ENCODE data around the gene SLC39A11. TPM values are rescaled to one million over a fixed set of nuclear protein-coding genes. Genes with fewer than 3 reads are reported as not detected.

SLC39A11 gene
- polyA plus RNA-seq, 3 donors = 16.6 to 27.9 (median 26.6) TPM

DNA sequence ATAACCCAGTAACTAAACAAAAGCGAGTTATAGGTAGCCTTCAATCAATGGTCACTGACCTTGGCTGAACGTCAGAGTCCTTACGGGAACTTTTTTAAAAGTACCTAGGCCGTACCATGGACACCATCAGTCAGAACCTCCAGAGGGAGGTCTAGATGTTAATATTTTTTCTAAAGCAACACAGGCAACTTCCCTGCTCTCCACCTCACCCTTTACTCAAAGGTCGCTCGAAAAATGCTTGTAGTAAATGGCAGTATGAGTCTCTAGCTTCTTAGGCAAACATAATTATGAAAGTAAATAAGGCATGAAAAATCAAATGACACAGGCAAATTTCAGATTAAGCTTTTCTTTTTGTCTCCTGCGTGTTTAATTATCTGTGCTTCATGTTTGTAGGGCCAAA, 82.1 kb downstream of the SLC39A11 start:
- Histone ChIP-seq H3K27me3 (ENCODE audit: control insufficient read depth in 2 of 2, insufficient read depth in 2 of 2, low read length in 2 of 2) (no peaks in the 10 kb centered on the region), H3K9me3 (replicated peaks in 1 of 2; ENCODE audit: control insufficient read depth in 1 of 2, insufficient read depth in 1 of 2, low read length in 2 of 2) (no peaks in the 10 kb centered on the region), H3K4me3 (replicated peaks in 1 of 3; ENCODE audit: low read depth in 2 of 3, low read length in 3 of 3) (no peak overlapping the region), H3K9ac (ENCODE audit: insufficient read depth, low read length, poor library complexity, severe bottlenecking) (no peak overlapping the region), H4K20me1 (ENCODE audit: insufficient read depth, low read length) (peaks cover 26% of the 10 kb centered on the region), H3K4me2 (replicated peaks; ENCODE audit: extremely low read depth, low read length, poor library complexity, severe bottlenecking) (no peak overlapping the region), H3K36me3 (replicated peaks in 1 of 2; ENCODE audit: control insufficient read depth in 1 of 2, insufficient read depth in 2 of 2, low read length in 2 of 2) (no peaks in the 10 kb centered on the region), H2AFZ (ENCODE audit: insufficient read depth, low read depth, low read length, poor library complexity, severe bottlenecking) (no peak overlapping the region), H3K27ac (ENCODE audit: low read depth in 1 of 2, low read length in 2 of 2) (peak overlapping the region in 1 of 2 donors; percentile 51), H3K79me2 (ENCODE audit: insufficient read depth, low read length) (peaks cover 62% of the 10 kb centered on the region), H3K4me1 (ENCODE audit: control insufficient read depth in 1 of 2, insufficient read depth in 2 of 2, low read length in 2 of 2) (peaks cover 20 to 21% of the 10 kb centered on the region in 2 donors)
- no peaks in the 10 kb centered on the region for H3K27me3 Mint-ChIP-seq (ENCODE audit: low read depth in 3 of 3)
- TF ChIP-seq, protein P1, sequence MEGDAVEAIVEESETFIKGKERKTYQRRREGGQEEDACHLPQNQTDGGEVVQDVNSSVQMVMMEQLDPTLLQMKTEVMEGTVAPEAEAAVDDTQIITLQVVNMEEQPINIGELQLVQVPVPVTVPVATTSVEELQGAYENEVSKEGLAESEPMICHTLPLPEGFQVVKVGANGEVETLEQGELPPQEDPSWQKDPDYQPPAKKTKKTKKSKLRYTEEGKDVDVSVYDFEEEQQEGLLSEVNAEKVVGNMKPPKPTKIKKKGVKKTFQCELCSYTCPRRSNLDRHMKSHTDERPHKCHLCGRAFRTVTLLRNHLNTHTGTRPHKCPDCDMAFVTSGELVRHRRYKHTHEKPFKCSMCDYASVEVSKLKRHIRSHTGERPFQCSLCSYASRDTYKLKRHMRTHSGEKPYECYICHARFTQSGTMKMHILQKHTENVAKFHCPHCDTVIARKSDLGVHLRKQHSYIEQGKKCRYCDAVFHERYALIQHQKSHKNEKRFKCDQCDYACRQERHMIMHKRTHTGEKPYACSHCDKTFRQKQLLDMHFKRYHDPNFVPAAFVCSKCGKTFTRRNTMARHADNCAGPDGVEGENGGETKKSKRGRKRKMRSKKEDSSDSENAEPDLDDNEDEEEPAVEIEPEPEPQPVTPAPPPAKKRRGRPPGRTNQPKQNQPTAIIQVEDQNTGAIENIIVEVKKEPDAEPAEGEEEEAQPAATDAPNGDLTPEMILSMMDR (IDR thresholded peaks at IDR 0.05) = no peak
- H3K4me3 Mint-ChIP-seq = no peak overlapping the region
- H3K9me3 Mint-ChIP-seq = no peaks in the 10 kb centered on the region
- WGBS (ENCODE audit: insufficient coverage) = 100% methylated on average over 1 of the region's 7 CpGs
- intact Hi-C loops (cut with micrococcal nuclease) = no loop called here
- DNase-seq = no peak
- peak overlapping the region in 4 of 7 donors; percentile 14 to 91 (median 80) for H3K27ac Mint-ChIP-seq
- H3K4me1 Mint-ChIP-seq = peaks cover 61% of the 10 kb centered on the region
- peaks cover 0 to 13% of the 10 kb centered on the region in 2 donors for H3K36me3 Mint-ChIP-seq

DNA sequence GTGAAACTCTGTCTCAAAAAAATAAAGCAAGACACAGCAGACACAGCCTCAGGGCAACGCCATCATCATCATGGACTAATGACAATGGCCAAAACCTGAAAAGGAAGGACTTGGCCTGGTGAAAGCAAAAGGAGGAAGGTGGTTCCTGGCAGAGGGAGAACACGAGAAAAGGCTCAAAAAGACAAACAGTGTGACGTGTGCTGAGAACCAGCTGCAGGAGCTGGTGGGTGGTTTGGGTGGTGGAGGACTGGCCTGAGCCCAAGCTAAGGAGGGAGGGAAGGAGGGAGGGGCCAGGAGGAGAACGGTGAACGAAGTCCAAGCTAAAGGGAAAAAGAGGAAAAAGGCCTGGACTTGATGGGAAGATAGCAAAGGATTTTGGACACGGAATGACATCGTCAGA, 85.1 kb downstream of the SLC39A11 start:
- no peaks in the 10 kb centered on the region for H3K27me3 ChIP-seq (ENCODE audit: control insufficient read depth in 2 of 2, insufficient read depth in 2 of 2, low read length in 2 of 2)
- H3K9ac ChIP-seq (ENCODE audit: insufficient read depth, low read length, poor library complexity, severe bottlenecking) = no peak overlapping the region
- H3K36me3 ChIP-seq (replicated peaks in 1 of 2; ENCODE audit: control insufficient read depth in 1 of 2, insufficient read depth in 2 of 2, low read length in 2 of 2) = peaks cover 0 to 10% of the 10 kb centered on the region in 2 donors
- Mint-ChIP-seq H3K36me3 (peaks cover 5 to 22% of the 10 kb centered on the region in 2 donors), H3K27ac (peak overlapping the region in 5 of 7 donors; percentile 47 to 85 (median 76)), H3K27me3 (ENCODE audit: low read depth in 3 of 3) (no peaks in the 10 kb centered on the region), H3K9me3 (peaks cover 0 to 4% (median 0%) of the 10 kb centered on the region in 7 donors), H3K4me3 (no peak overlapping the region), H3K4me1 (peaks cover 51% of the 10 kb centered on the region)
- no peak overlapping the region for H2AFZ ChIP-seq (ENCODE audit: insufficient read depth, low read depth, low read length, poor library complexity, severe bottlenecking)
- peak overlapping the region in 1 of 2 donors; percentile 26 for H3K27ac ChIP-seq (ENCODE audit: low read depth in 1 of 2, low read length in 2 of 2)
- H4K20me1 ChIP-seq (ENCODE audit: insufficient read depth, low read length) = peaks cover 27% of the 10 kb centered on the region
- intact Hi-C loops (cut with micrococcal nuclease) = no loop called here
- no peak for DNase-seq
- H3K4me2 ChIP-seq (replicated peaks; ENCODE audit: extremely low read depth, low read length, poor library complexity, severe bottlenecking) = no peak overlapping the region
- H3K4me1 ChIP-seq (ENCODE audit: control insufficient read depth in 1 of 2, insufficient read depth in 2 of 2, low read length in 2 of 2) = peaks cover 20 to 21% of the 10 kb centered on the region in 2 donors
- TF ChIP-seq, protein P1 (IDR thresholded peaks at IDR 0.05) = no peak
- WGBS (ENCODE audit: insufficient coverage) = 41% methylated on average over 6 of the region's 7 CpGs
- H3K9me3 ChIP-seq (replicated peaks in 1 of 2; ENCODE audit: control insufficient read depth in 1 of 2, insufficient read depth in 1 of 2, low read length in 2 of 2) = no peaks in the 10 kb centered on the region
- no peak overlapping the region for H3K4me3 ChIP-seq (replicated peaks in 1 of 3; ENCODE audit: low read depth in 2 of 3, low read length in 3 of 3)
- H3K79me2 ChIP-seq (ENCODE audit: insufficient read depth, low read length) = peaks cover 38% of the 10 kb centered on the region
